ENCODE measurements around the gene COG2. TPM values are rescaled to one million over a fixed set of nuclear protein-coding genes. Genes with fewer than 3 reads are reported as not detected.
A peak's percentile ranks its signal among the peaks of the same experiment; 100 is the strongest.
"Not testable (repeated sequence)": the region's sequence is repeated elsewhere in the genome, so short reads cannot be mapped to it uniquely, and the experiment has no call there.

Gene COG2, protein sequence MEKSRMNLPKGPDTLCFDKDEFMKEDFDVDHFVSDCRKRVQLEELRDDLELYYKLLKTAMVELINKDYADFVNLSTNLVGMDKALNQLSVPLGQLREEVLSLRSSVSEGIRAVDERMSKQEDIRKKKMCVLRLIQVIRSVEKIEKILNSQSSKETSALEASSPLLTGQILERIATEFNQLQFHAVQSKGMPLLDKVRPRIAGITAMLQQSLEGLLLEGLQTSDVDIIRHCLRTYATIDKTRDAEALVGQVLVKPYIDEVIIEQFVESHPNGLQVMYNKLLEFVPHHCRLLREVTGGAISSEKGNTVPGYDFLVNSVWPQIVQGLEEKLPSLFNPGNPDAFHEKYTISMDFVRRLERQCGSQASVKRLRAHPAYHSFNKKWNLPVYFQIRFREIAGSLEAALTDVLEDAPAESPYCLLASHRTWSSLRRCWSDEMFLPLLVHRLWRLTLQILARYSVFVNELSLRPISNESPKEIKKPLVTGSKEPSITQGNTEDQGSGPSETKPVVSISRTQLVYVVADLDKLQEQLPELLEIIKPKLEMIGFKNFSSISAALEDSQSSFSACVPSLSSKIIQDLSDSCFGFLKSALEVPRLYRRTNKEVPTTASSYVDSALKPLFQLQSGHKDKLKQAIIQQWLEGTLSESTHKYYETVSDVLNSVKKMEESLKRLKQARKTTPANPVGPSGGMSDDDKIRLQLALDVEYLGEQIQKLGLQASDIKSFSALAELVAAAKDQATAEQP
- total RNA-seq = 10 to 100 TPM; 44.9 to 52.7 (median 51.1) TPM

- ATAC-seq (peak; percentile 97), DNase-seq (peak; percentile 97)
- H3K4me3 Mint-ChIP-seq = peak within 1 kb of the TSS; percentile 95
- H3K27me3 Mint-ChIP-seq (ENCODE audit: low read depth) = peaks cover 20% of the 10 kb centered on the region
- no peaks in the 10 kb centered on the region for H3K9me3 Mint-ChIP-seq
- H3K4me1 Mint-ChIP-seq (ENCODE audit: low read depth) = peaks cover 50% of the 10 kb centered on the region
- H3K36me3 Mint-ChIP-seq (ENCODE audit: insufficient read depth) = peaks cover 17% of the 10 kb centered on the region
Observed at GRCh38 chr1:230642263-230642959, at the start of gene COG2. Gene COG2, plus strand, starts transcription at chr1:230642481. Its CDS starts 126 bp downstream, at chr1:230642607.

DNA sequence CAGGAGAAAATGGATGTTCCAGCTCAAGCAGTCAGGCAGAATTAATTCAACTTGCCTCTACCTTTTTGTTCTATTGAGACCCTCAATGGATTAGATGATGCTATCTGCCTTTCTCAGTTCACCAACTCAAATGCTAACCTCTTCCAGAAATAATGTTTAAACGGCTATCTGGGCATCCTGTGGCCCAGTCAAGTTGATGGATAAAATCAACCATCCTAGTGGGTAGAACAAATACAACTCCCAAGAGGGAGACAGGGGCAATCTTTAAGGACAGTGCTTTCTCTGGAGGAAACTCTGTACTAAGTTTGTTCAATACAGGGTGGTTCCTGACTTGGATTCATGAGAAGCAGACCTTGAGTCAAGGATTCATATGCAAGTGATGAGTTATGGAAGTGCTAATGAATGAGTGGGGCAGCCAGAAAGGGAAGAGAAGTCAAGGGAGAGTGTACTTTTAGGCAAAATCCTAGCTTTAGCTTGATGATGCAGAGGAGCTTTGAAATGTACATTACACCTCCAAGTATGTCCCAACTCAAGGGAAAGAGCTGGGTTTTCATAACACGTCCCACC, 49.4 kb upstream of the COG2 start:
- Mint-ChIP-seq H3K4me3 (no peak overlapping the region), H3K9me3 (no peaks in the 10 kb centered on the region), H3K36me3 (ENCODE audit: insufficient read depth) (no peaks in the 10 kb centered on the region), H3K4me1 (ENCODE audit: low read depth) (no peaks in the 10 kb centered on the region), H3K27me3 (ENCODE audit: low read depth) (peaks cover 42% of the 10 kb centered on the region)
- no peak for DNase-seq
- ATAC-seq = no peak

DNA sequence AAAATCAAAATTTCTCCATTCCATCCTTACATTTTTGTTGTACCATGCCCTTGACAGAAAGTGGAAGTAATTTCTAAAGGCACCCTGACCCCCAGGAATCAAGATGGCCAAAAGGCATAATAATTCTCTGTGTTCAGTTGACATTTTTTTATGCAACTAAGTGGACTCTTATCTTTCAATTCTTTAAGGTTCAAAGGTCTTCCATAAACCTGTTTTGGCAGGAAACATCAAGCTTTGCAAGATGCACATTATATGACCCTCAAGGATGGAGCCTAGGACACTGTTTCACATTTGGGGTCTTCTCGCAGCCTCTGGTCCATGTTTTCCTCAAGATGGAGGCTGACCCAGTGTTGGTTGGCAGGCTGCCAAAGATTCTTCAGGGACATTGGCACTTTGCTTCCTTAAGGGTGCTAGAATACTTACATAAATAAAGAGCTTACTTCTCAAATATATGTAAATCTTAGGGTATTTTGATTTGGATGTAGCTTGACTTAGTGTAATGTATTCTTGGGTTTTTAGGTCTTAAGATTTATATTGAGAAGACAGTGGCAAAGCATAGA, 48.0 kb upstream of the COG2 start:
- Mint-ChIP-seq H3K36me3 (ENCODE audit: insufficient read depth) (no peaks in the 10 kb centered on the region), H3K9me3 (peaks cover 4% of the 10 kb centered on the region), H3K4me1 (ENCODE audit: low read depth) (no peaks in the 10 kb centered on the region), H3K4me3 (no peak overlapping the region), H3K27me3 (ENCODE audit: low read depth) (peaks cover 29% of the 10 kb centered on the region)
- ATAC-seq (no peak), DNase-seq (no peak)

- Mint-ChIP-seq H3K27me3 (ENCODE audit: low read depth) (peaks cover 32% of the 10 kb centered on the region), H3K4me3 (no peak overlapping the region), H3K4me1 (ENCODE audit: low read depth) (no peaks in the 10 kb centered on the region), H3K36me3 (ENCODE audit: insufficient read depth) (no peaks in the 10 kb centered on the region), H3K9me3 (peaks cover 4% of the 10 kb centered on the region)
- no peak for ATAC-seq
- no peak for DNase-seq
Observed at GRCh38 chr1:230595181-230595580, 47.1 kb upstream of the COG2 start.

DNA sequence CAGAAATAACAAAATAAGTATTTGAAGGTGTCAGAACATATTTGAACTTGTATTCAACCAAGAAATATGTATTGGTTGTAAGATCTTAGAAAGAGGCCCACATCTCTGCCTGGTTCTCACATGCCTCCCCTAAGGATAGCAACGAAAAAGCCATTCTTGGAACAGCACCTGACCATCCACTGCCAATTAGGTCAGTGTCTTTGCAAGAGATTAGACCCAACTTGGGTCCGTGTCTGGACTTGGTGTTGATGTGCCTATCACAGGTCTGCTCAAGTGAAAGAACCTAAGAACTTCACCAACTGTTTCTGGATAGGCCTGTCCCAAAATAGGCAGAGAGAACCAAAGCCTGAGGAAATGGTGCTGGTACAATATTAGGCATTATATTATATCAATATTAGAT, 46.0 kb upstream of the COG2 start:
- no peak for DNase-seq
- Mint-ChIP-seq H3K36me3 (ENCODE audit: insufficient read depth) (no peaks in the 10 kb centered on the region), H3K4me3 (no peak overlapping the region), H3K9me3 (peaks cover 4% of the 10 kb centered on the region), H3K27me3 (ENCODE audit: low read depth) (peaks cover 32% of the 10 kb centered on the region), H3K4me1 (ENCODE audit: low read depth) (no peaks in the 10 kb centered on the region)
- no peak for ATAC-seq

GRCh38 chr1:230598745-230599144, 43.5 kb upstream of the COG2 start:
- ATAC-seq (no peak), DNase-seq (no peak)
- Mint-ChIP-seq H3K36me3 (ENCODE audit: insufficient read depth) (no peaks in the 10 kb centered on the region), H3K27me3 (ENCODE audit: low read depth) (peaks cover 32% of the 10 kb centered on the region), H3K4me1 (ENCODE audit: low read depth) (no peaks in the 10 kb centered on the region), H3K9me3 (peaks cover 4% of the 10 kb centered on the region), H3K4me3 (no peak overlapping the region)

GRCh38 chr1:230599926-230600656, 42.2 kb upstream of the COG2 start:
- DNase-seq (no peak), ATAC-seq (no peak)
- Mint-ChIP-seq H3K9me3 (peaks cover 4% of the 10 kb centered on the region), H3K36me3 (ENCODE audit: insufficient read depth) (no peaks in the 10 kb centered on the region), H3K4me1 (ENCODE audit: low read depth) (no peaks in the 10 kb centered on the region), H3K27me3 (ENCODE audit: low read depth) (peaks cover 25% of the 10 kb centered on the region), H3K4me3 (no peak overlapping the region)

DNA sequence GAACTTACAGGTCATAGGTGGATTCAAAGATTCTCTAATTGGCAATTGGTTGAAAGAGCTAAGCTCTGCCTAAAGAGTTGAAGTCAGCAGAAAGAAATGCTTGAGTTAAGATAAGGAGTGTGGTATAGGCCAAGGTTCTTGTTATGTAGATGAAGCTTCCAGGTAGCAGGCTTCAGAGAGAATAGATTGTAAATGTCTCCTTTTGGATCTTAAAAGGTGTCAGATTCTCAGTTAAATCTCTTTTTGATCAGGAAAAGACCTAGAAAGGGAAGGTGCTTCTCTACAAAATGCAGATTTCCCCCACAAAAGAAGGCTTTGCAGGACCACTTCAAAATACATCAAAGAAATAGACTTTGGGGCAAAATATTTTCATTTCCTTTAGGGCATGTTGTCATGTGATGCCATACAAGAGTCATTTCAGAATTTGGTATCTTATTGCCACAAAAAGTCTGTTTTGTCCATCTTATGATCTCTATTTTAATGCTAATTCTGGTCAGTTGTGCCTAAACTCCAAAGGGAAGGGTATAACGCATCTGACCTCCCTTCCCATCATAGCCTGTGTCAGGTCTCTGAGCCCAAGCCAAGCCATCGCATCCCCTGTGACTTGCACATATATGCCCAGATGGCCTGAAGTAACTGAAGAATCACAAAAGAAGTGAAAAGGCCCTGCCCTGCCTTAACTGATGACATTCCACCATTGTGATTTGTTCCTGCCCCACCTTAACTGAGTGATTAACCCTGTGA, 41.5 kb upstream of the COG2 start:
- ATAC-seq; H3K4me3 Mint-ChIP-seq; H3K4me1 Mint-ChIP-seq (ENCODE audit: low read depth); DNase-seq; H3K9me3 Mint-ChIP-seq; H3K36me3 Mint-ChIP-seq (ENCODE audit: insufficient read depth): not testable (repeated sequence)
- peaks cover 19% of the 10 kb centered on the region for H3K27me3 Mint-ChIP-seq (ENCODE audit: low read depth)

DNA sequence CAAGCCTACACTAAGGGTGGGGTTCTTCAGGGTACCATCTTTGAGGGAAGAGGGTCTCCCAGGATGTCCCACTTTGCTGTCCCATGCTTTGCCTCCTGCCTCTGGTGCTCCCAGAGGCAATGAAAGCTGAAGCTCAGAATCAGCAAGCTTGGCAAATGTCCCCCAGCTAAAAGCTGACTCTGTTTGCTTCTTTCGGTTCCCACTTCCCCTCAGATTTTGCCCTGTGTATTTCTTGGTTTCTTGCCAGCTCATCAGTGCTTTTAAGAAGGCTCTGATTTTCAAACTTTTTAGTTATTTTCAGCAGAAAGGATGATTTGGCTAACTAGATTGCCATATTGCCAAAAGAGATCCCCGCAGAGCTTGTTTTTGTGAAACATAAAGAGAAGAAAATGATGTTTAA, 33.1 kb upstream of the COG2 start:
- H3K4me3 Mint-ChIP-seq = no peak overlapping the region
- ATAC-seq (no peak), DNase-seq (no peak)
- no peaks in the 10 kb centered on the region for H3K36me3 Mint-ChIP-seq (ENCODE audit: insufficient read depth)
- no peaks in the 10 kb centered on the region for H3K9me3 Mint-ChIP-seq
- H3K4me1 Mint-ChIP-seq (ENCODE audit: low read depth) = no peaks in the 10 kb centered on the region
- H3K27me3 Mint-ChIP-seq (ENCODE audit: low read depth) = peaks cover 15% of the 10 kb centered on the region

DNA sequence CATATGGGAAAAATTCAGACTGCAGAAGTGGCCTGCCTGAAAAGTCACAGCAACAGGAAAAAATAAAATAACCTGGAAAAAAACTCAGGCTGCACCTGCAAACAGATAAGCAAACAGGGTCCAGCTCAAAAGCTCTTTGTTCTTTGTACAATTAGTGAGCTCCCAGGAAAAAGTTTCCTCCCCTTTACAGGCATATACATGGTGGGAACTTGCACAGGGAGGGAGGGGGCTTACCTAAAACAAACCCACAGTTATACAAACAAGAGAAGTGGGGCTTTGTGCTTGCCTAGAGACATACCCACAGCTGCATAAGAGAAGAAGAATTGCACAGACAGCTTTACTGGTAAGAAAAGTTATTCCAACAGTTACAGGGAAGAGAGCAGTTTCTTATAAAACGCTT, 31.7 kb upstream of the COG2 start:
- Mint-ChIP-seq H3K4me3 (no peak overlapping the region), H3K36me3 (ENCODE audit: insufficient read depth) (no peaks in the 10 kb centered on the region), H3K9me3 (no peaks in the 10 kb centered on the region), H3K27me3 (ENCODE audit: low read depth) (peaks cover 15% of the 10 kb centered on the region), H3K4me1 (ENCODE audit: low read depth) (no peaks in the 10 kb centered on the region)
- ATAC-seq (no peak), DNase-seq (no peak)

DNA sequence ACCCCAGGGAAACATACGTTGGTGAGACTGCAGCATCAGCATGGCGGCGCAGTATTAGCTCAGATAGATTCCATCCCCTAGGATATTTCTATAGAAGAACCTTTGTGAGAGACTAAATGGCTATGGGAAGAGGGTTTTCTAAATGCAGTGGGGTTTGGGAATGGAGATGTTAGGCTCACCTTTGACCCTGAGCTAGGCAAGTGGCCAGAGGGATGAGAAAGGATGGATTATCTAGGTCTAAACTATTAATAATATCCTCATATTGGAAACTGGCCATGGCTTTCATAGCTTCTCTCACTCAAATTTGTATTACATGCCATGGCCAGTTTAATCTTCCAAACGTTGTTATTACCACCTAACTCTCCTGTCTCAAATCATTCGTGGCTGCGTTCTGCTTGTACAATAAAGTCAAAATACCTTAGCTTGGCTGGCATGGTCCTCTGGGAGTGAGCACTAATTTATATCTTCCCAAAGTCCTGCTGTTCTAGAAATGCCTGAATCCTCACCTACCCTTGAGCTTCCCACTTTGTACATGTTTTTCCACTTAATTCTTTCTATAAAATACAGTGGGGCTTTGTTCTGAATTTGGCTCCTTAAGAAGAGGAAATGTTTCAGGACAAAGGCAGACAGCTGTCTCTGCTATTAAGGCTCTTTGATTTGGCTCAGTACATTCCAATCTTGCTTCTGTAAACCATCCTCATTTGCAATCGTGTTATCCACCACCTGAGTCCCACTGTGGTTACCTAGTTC, 31.0 kb upstream of the COG2 start:
- Mint-ChIP-seq H3K4me3 (no peak overlapping the region), H3K36me3 (ENCODE audit: insufficient read depth) (no peaks in the 10 kb centered on the region), H3K27me3 (ENCODE audit: low read depth) (peaks cover 16% of the 10 kb centered on the region), H3K4me1 (ENCODE audit: low read depth) (no peaks in the 10 kb centered on the region), H3K9me3 (no peaks in the 10 kb centered on the region)
- no peak for ATAC-seq
- no peak for DNase-seq

- H3K4me1 Mint-ChIP-seq (ENCODE audit: low read depth) = no peaks in the 10 kb centered on the region
- H3K9me3 Mint-ChIP-seq = no peaks in the 10 kb centered on the region
- no peaks in the 10 kb centered on the region for H3K36me3 Mint-ChIP-seq (ENCODE audit: insufficient read depth)
- DNase-seq (no peak), ATAC-seq (no peak)
- H3K27me3 Mint-ChIP-seq (ENCODE audit: low read depth) = peaks cover 17% of the 10 kb centered on the region
- H3K4me3 Mint-ChIP-seq = no peak overlapping the region
Observed at GRCh38 chr1:230611878-230612235, 30.4 kb upstream of the COG2 start.

DNA sequence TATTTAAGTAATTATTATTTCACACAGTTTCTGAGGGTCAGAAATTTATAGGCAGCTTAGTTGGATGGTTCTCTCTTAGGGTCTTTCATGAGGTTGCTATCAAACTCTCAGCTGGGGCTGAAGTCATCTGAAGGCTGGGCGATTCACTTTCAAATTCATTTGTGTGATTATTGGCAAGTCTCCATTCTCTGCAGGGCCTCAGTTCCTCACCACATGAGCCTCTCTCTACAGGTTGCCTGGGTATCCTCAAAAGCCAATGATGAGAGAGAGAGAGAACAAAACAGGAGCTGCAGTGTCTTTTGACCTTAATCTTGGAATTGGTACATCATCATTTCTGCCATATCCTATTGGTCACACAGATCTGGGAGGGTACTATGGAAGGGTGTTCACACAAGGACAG, 29.6 kb upstream of the COG2 start:
- no peaks in the 10 kb centered on the region for H3K4me1 Mint-ChIP-seq (ENCODE audit: low read depth)
- DNase-seq = no peak
- H3K27me3 Mint-ChIP-seq (ENCODE audit: low read depth) = peaks cover 19% of the 10 kb centered on the region
- no peaks in the 10 kb centered on the region for H3K9me3 Mint-ChIP-seq
- no peak for ATAC-seq
- H3K4me3 Mint-ChIP-seq = no peak overlapping the region
- no peaks in the 10 kb centered on the region for H3K36me3 Mint-ChIP-seq (ENCODE audit: insufficient read depth)

All from activated T-cell treated with anti-CD3 and anti-CD28 coated beads, Interleukin-2, amount 50 U/mL, for 4 hours (primary cell).